Measurements from ENCODE around the gene OR1F1. TPM values are rescaled to one million over a fixed set of nuclear protein-coding genes. Genes with fewer than 3 reads are reported as not detected.
"Not testable (repeated sequence)": the region's sequence is repeated elsewhere in the genome, so short reads cannot be mapped to it uniquely, and the experiment has no call there.

OR1F1 gene
- total and polyA plus RNA-seq, 8 donors, result not detected

GRCh38 chr16:3202903-3203539 lies 15.0 kb downstream of the OR1F1 start:
- intact Hi-C loops (cut with DNase I; ENCODE audit: low total_unique reads), result no loop called here
- Histone ChIP-seq H3K9me3 (peaks cover 10 to 54% (median 46%) of the 10 kb centered on the region in 4 donors), H3K27ac (no peak overlapping the region), H3K4me3 (no peak overlapping the region), H3K36me3 (no peaks in the 10 kb centered on the region), H3K4me1 (no peaks in the 10 kb centered on the region), H3K27me3 (peaks cover 0 to 51% (median 0%) of the 10 kb centered on the region in 3 donors)
- no peak for DNase-seq
- 68 to 79% (median 72%) methylated on average over 6 of the region's 6 CpGs for WGBS, 5 donors
- TF ChIP-seq EP300 (IDR thresholded peaks at IDR 0.05) (no peak), CTCF (IDR thresholded peaks at IDR 0.05) (no peak), POLR2A (IDR thresholded peaks at IDR 0.05) (no peak), POLR2AphosphoS5 (IDR thresholded peaks at IDR 0.05) (no peak)

DNA sequence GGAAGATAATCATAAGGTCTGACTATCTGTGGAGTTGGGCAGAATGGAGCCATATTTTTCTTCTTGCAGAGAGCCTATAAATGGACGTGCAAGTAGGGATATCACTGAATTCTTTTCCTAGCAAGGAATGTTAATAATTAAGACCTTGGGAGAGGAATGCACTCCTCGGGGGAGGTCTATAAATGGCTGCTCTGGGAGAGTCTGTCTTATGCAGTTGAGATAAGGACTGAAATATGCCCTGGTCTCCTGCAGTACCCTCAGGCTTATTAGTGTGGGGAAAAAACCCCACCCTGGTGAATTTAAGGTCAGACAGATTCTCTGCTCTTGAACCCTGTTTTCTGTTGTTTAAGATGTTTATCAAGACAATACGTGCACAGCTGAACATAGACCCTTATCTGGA lies 17.9 kb downstream of the OR1F1 start:
- H3K4me3 ChIP-seq; H3K36me3 ChIP-seq; H3K27ac ChIP-seq; intact Hi-C loops (cut with DNase I; ENCODE audit: low total_unique reads); DNase-seq; H3K4me1 ChIP-seq: not testable (repeated sequence)
- Histone ChIP-seq H3K27me3 (peaks cover 0 to 51% (median 0%) of the 10 kb centered on the region in 3 donors), H3K9me3 (peaks cover 10 to 62% (median 43%) of the 10 kb centered on the region in 4 donors)
- WGBS, 5 donors, result 54 to 63% (median 56%) methylated on average over 3 of the region's 3 CpGs

DNA sequence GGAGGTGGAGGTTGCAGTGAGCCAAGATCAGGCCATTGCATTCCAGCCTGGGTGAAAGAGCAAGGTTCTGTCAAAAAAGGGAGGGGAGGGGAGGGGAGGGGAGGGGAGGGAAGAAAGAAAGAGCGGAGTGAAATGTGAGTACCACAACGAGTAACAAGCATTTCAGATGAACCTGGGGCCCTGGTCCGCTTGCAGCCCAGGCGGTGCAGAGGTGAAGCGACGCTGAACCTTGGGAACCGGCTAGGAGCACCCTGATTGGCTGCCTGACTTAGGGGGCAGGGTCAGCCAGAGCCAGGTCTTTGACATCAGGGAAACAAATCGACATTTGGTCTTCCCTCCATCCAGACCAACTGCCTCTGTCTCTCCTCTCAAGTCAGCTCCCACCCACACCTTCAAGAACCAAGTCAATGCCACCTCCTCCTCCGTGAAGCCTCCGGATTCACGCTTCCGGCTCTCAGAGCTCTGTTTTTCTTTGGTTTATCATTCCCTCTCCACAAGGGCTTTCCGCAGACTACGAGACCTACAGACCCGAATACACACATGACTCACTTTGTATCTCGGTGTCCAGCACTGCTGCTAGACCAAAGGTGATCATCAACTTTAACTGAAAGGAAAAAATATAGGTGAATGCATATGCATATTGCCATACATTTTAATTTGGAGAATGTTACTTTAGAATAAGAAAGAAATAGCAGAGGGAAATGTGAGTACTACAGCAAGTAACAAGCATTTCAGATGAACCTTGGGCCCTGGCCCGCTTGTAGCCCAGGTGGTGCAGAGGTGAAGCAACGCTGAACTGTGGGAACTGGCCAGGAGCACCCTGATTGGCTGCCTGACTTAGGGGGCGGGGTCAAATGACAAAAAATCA lies 19.3 kb downstream of the OR1F1 start:
- TF ChIP-seq EP300 (IDR thresholded peaks at IDR 0.05) (no peak), CTCF (IDR thresholded peaks at IDR 0.05) (no peak), POLR2AphosphoS5 (IDR thresholded peaks at IDR 0.05) (no peak), POLR2A (IDR thresholded peaks at IDR 0.05) (no peak)
- Histone ChIP-seq H3K4me1 (no peaks in the 10 kb centered on the region), H3K9me3 (peaks cover 10 to 56% (median 43%) of the 10 kb centered on the region in 4 donors), H3K27me3 (peaks cover 0 to 51% (median 0%) of the 10 kb centered on the region in 3 donors), H3K4me3 (no peak overlapping the region), H3K36me3 (no peaks in the 10 kb centered on the region), H3K27ac (no peak overlapping the region)
- 63 to 74% (median 69%) methylated on average over 19 of the region's 19 CpGs for WGBS, 5 donors
- no peak for DNase-seq
- intact Hi-C loops (cut with DNase I; ENCODE audit: low total_unique reads), result no loop called here

GRCh38 chr16:3212006-3212405 lies 24.0 kb downstream of the OR1F1 start:
- no peaks in the 10 kb centered on the region for H3K4me1 ChIP-seq
- TF ChIP-seq CTCF (IDR thresholded peaks at IDR 0.05) (no peak), EP300 (IDR thresholded peaks at IDR 0.05) (no peak), POLR2AphosphoS5 (IDR thresholded peaks at IDR 0.05) (no peak), POLR2A (IDR thresholded peaks at IDR 0.05) (no peak)
- H3K36me3 ChIP-seq, result no peaks in the 10 kb centered on the region
- peaks cover 0 to 16% (median 10%) of the 10 kb centered on the region in 4 donors for H3K9me3 ChIP-seq
- no peak overlapping the region for H3K27ac ChIP-seq
- no peak for DNase-seq
- H3K27me3 ChIP-seq, result peaks cover 0 to 30% (median 0%) of the 10 kb centered on the region in 3 donors
- intact Hi-C loops (cut with DNase I; ENCODE audit: low total_unique reads), result no loop called here
- 76 to 88% (median 85%) methylated on average over 3 of the region's 3 CpGs for WGBS, 5 donors
- H3K4me3 ChIP-seq, result no peak overlapping the region

Measured in stomach (tissue), 9 donors.